Smooth muscle cell (in vitro differentiated cells): ENCODE results near the gene GRID2. TPM values are rescaled to one million over a fixed set of nuclear protein-coding genes. Genes with fewer than 3 reads are reported as not detected.

Experiments used
- DNase-seq: peaks from one replicate; lab custom pipeline; 2025; ENCODE audit not compliant: unreplicated experiment; lab: John Stamatoyannopoulos, UW
- H2AFZ ChIP-seq: fragments of 200-600 bp; sonication (generic); 2 replicates; pipeline ENCODE4 v1.6.0; 2016; ENCODE audit warnings: antibody characterized with exemption, low read depth, mild to moderate bottlenecking
- H3F3A ChIP-seq: fragments of 200-600 bp; sonication (generic); 2 replicates; pipeline ENCODE4 v1.6.0; 2017; ENCODE audit warnings: antibody characterized with exemption, low read depth
- H3K27ac ChIP-seq: fragments of 200-600 bp; sonication (generic); 2 replicates; pipeline ENCODE4 v1.5.1; 2016; ENCODE audit warnings: low read depth, mild to moderate bottlenecking
- H3K27me3 ChIP-seq: fragments of 200-600 bp; sonication (generic); 2 replicates; pipeline ENCODE4 v1.6.1; 2016; ENCODE audit warnings: low read depth, mild to moderate bottlenecking
- H3K36me3 ChIP-seq: fragments of 200-600 bp; sonication (generic); 2 replicates; pipeline ENCODE4 v1.5.1; 2016; ENCODE audit warnings: low read depth
- H3K4me1 ChIP-seq: fragments of 200-600 bp; sonication (generic); 2 replicates; pipeline ENCODE4 v1.5.1; 2016; ENCODE audit warnings: low read depth
- H3K4me2 ChIP-seq: fragments of 200-600 bp; sonication (generic); 2 replicates; pipeline ENCODE4 v1.6.0; 2016; ENCODE audit warnings: mild to moderate bottlenecking
- H3K4me3 ChIP-seq: fragments of 200-600 bp; sonication (generic); 2 replicates; pipeline ENCODE4 v1.5.1; 2016; ENCODE audit warnings: mild to moderate bottlenecking
- H3K79me2 ChIP-seq: fragments of 200-600 bp; sonication (generic); 2 replicates; pipeline ENCODE4 v1.6.0; 2016; ENCODE audit warnings: low read depth, mild to moderate bottlenecking
- H3K9ac ChIP-seq: fragments of 200-600 bp; sonication (generic); 2 replicates; pipeline ENCODE4 v1.6.0; 2016; ENCODE audit warnings: low read depth
- H3K9me3 ChIP-seq: fragments of 200-600 bp; sonication (generic); replicated peaks from 2 replicates; pipeline ENCODE4 v1.5.1; 2016; ENCODE audit warnings: low read depth
- H4K20me1 ChIP-seq: fragments of 200-600 bp; sonication (generic); 2 replicates; pipeline ENCODE4 v1.6.0; 2016; ENCODE audit warnings: low read depth
- WGBS: methylation state at CpG from one replicate; pipeline ENCODE4 v1.1.7; 2016; ENCODE audit warnings: low lambda C conversion rate; 5-methylcytosine and 5-hydroxymethylcytosine counted together
- polyA plus RNA-seq: library from polyadenylated mRNA; unstranded; fragments of >200 nt; fragmentation: Nextera tagmentation; extraction: Ambion mirVana; gene quantifications from 2 replicates; pipeline ENCODE4 v1.2.1, GENCODE V29; 2016
- total RNA-seq: library from RNA; depleted of rRNA; stranded (reverse); fragments of >200 nt; gene quantifications from 2 replicates; pipeline ENCODE4 v1.2.3, GENCODE V29; 2014
- TF ChIP-seq, protein P1 (sequence below): fragments of 200-600 bp; sonication (generic); IDR thresholded peaks from 2 replicates; pipeline ENCODE4 v1.5.1; 2017; ENCODE audit warnings: borderline replicate concordance, mild to moderate bottlenecking, antibody characterized with exemption; ENCODE audit not compliant: insufficient read depth, poor library complexity, severe bottlenecking

Gene GRID2
- total and polyA plus RNA-seq, 2 experiments from 2014 or later, result 1.2 TPM; not detected in 1

DNA sequence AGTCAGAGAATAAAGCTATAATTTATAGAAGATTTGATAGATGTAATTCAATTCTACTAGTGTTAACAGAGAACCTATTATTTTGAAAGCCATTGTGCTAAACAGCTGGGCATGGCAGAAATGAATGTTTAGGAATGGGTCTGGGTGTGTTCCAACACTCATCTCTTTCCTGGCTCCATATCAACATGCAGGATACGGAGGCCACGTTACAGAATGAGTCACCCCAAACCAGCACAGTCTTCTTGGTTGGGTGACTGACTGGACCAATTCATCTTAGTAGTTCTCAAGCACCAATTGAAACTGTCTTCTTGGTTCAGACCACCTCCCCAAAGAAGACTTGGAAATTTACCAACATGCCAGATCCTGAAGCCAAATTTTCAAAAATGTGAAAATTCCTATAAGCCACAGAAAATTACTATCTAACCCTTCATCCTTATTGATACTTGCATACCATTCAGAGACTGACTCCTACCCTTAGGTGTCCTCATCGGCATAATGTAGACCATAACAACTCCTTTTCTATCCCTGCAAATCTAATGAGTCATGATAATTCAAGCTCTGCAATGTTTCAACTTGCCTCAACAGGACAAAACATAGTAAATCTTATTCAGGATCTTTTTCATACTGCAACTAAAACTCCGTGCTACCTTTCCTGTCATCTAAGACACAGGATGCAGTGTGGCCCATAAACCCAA lies 1472.8 kb downstream of the GRID2 start:
- H2AFZ ChIP-seq, result no peak overlapping the region
- no peak overlapping the region for H3K27ac ChIP-seq
- H3K79me2 ChIP-seq, result no peaks in the 10 kb centered on the region
- WGBS, result 55% methylated on average over 4 of the region's 4 CpGs
- no peaks in the 10 kb centered on the region for H3K36me3 ChIP-seq
- no peak for DNase-seq
- H3K4me3 ChIP-seq, result no peak overlapping the region
- no peak overlapping the region for H3K9ac ChIP-seq
- H3K4me2 ChIP-seq, result no peak overlapping the region
- no peaks in the 10 kb centered on the region for H3K4me1 ChIP-seq
- H4K20me1 ChIP-seq, result no peaks in the 10 kb centered on the region
- no peaks in the 10 kb centered on the region for H3K27me3 ChIP-seq
- no peaks in the 10 kb centered on the region for H3F3A ChIP-seq
- TF ChIP-seq, protein P1, sequence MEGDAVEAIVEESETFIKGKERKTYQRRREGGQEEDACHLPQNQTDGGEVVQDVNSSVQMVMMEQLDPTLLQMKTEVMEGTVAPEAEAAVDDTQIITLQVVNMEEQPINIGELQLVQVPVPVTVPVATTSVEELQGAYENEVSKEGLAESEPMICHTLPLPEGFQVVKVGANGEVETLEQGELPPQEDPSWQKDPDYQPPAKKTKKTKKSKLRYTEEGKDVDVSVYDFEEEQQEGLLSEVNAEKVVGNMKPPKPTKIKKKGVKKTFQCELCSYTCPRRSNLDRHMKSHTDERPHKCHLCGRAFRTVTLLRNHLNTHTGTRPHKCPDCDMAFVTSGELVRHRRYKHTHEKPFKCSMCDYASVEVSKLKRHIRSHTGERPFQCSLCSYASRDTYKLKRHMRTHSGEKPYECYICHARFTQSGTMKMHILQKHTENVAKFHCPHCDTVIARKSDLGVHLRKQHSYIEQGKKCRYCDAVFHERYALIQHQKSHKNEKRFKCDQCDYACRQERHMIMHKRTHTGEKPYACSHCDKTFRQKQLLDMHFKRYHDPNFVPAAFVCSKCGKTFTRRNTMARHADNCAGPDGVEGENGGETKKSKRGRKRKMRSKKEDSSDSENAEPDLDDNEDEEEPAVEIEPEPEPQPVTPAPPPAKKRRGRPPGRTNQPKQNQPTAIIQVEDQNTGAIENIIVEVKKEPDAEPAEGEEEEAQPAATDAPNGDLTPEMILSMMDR, result no peak
- no peaks in the 10 kb centered on the region for H3K9me3 ChIP-seq

DNA sequence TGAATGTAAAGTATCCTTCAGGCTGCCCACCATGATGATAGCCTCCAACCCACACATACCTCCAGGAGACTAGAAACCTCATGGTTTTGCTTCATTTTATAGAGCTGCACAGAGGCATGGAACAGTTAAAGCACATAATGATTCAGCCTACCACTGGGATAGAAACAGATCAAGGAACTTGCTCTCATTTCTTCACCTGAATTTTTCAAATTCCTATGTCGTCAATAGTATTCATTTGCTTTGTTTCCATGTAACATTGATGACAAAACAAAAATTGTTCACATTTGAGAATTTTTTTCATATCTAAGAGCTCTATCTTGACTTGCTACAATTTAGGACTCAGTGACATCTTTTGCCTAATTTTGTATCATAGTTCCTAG lies 1473.3 kb downstream of the GRID2 start:
- Histone ChIP-seq H2AFZ (no peak overlapping the region), H3K4me3 (no peak overlapping the region), H3K4me2 (no peak overlapping the region), H3K9me3 (no peaks in the 10 kb centered on the region), H4K20me1 (no peaks in the 10 kb centered on the region), H3K27me3 (no peaks in the 10 kb centered on the region), H3K4me1 (no peaks in the 10 kb centered on the region), H3K9ac (no peak overlapping the region), H3K36me3 (no peaks in the 10 kb centered on the region), H3K27ac (no peak overlapping the region), H3K79me2 (no peaks in the 10 kb centered on the region), H3F3A (no peaks in the 10 kb centered on the region)
- DNase-seq, result no peak
- WGBS, result 89% methylated on average over 1 of the region's 1 CpG
- TF ChIP-seq, protein P1, result no peak

DNA sequence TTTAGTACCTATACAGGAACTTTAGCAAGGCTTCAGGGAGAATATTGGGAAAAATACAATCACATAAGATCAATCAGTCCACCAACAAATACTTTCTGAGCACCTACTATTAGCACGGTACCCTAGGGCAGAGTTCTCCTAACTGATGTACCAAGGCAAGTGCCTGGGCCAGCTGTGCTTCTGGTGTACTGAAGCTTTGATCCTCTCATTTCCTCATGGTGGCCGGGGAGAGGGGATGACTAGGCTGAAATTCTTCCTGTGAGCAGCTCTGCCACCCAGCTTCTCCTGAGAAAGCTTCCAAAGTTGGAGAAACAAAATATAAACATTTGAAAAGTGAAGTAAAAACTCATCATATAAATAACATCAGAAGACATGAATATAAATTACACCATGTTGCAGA lies 1475.5 kb downstream of the GRID2 start:
- no peak overlapping the region for H3K27ac ChIP-seq
- H3K36me3 ChIP-seq, result no peaks in the 10 kb centered on the region
- no peaks in the 10 kb centered on the region for H4K20me1 ChIP-seq
- H3K4me2 ChIP-seq, result no peak overlapping the region
- WGBS, result 86% methylated on average over 2 of the region's 2 CpGs
- TF ChIP-seq, protein P1, result no peak
- no peaks in the 10 kb centered on the region for H3F3A ChIP-seq
- H3K9me3 ChIP-seq, result no peaks in the 10 kb centered on the region
- no peak overlapping the region for H3K9ac ChIP-seq
- H3K4me1 ChIP-seq, result no peaks in the 10 kb centered on the region
- no peaks in the 10 kb centered on the region for H3K27me3 ChIP-seq
- H2AFZ ChIP-seq, result no peak overlapping the region
- DNase-seq, result no peak
- no peaks in the 10 kb centered on the region for H3K79me2 ChIP-seq
- H3K4me3 ChIP-seq, result no peak overlapping the region

DNA sequence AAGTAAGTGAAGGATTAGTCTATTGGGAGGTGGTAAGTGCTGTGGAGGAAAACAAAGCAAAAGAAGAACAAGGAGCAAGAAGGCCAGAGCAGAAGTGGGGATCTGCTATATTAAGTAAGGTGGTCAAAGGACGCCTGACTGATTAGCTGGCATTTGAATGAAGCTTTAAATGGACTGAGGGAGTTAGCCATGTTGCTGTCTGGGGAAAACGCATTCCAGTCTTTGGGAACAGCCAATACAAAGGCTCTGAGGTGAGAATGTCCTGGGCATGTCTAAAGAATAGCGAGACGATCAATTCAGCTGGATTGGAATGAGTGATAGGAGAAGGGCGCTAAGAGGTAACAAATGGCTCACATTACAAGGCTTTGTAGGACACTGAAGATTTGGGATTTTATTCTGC lies 1476.3 kb downstream of the GRID2 start:
- Histone ChIP-seq H3K79me2 (no peaks in the 10 kb centered on the region), H3K9ac (no peak overlapping the region), H3K9me3 (no peaks in the 10 kb centered on the region), H3K4me1 (no peaks in the 10 kb centered on the region), H3K27me3 (no peaks in the 10 kb centered on the region), H4K20me1 (no peaks in the 10 kb centered on the region), H3K4me3 (no peak overlapping the region), H2AFZ (no peak overlapping the region), H3K36me3 (no peaks in the 10 kb centered on the region), H3K27ac (no peak overlapping the region), H3K4me2 (no peak overlapping the region), H3F3A (no peaks in the 10 kb centered on the region)
- no peak for DNase-seq
- WGBS, result 92% methylated on average over 5 of the region's 5 CpGs
- TF ChIP-seq, protein P1, result no peak
